Retinal pigment epithelial cell (primary cell): ENCODE data around the gene CTIF.

Source experiments
- DNase-seq: peaks from one replicate; pipeline ENCODE4 v3.0.0-alpha.2; 2010; ENCODE audit warnings: low read depth
- H3K4me3 ChIP-seq: 2 replicates; pipeline ENCODE4 v1.5.1; 2011; ENCODE audit warnings: mild to moderate bottlenecking, low read length, control low read depth, moderate library complexity
- TF ChIP-seq, protein P1 (sequence below): conservative IDR thresholded peaks from 2 replicates; pipeline ENCODE4 v1.5.1; 2011; ENCODE audit warnings: low read depth, low read length, control low read depth, inconsistent platforms

The CTIF gene

DNA sequence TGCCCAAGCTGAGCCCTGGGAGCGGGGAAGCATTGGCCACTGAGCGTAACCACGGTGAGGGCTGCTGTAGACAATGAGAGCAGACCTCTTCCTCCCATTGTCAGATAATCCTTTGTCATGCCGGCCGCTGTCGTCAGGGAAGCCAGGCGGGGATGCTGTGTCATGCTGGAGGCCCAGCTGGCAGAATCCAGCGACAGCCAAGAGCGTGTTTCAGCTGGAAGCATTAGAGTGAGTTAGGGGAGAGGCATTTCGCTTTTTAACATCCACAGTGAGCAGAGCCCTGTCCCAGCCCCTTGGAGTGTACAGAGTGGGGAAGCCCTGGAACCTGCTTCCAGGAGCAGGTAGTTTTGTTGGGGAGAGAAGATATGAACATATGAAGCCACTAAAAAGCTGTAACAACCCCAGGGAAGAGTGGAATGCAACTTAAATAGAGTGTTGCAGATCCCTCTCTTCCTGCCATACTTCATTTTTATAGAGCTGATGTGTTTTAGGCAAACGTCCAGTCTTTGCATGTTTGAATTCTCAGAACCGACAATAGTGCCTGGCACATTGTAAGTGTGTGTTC, 7.0 kb downstream of the CTIF start:
- no peak for DNase-seq
- no peak overlapping the region for H3K4me3 ChIP-seq
- TF ChIP-seq, protein P1, sequence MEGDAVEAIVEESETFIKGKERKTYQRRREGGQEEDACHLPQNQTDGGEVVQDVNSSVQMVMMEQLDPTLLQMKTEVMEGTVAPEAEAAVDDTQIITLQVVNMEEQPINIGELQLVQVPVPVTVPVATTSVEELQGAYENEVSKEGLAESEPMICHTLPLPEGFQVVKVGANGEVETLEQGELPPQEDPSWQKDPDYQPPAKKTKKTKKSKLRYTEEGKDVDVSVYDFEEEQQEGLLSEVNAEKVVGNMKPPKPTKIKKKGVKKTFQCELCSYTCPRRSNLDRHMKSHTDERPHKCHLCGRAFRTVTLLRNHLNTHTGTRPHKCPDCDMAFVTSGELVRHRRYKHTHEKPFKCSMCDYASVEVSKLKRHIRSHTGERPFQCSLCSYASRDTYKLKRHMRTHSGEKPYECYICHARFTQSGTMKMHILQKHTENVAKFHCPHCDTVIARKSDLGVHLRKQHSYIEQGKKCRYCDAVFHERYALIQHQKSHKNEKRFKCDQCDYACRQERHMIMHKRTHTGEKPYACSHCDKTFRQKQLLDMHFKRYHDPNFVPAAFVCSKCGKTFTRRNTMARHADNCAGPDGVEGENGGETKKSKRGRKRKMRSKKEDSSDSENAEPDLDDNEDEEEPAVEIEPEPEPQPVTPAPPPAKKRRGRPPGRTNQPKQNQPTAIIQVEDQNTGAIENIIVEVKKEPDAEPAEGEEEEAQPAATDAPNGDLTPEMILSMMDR, result no peak

DNA sequence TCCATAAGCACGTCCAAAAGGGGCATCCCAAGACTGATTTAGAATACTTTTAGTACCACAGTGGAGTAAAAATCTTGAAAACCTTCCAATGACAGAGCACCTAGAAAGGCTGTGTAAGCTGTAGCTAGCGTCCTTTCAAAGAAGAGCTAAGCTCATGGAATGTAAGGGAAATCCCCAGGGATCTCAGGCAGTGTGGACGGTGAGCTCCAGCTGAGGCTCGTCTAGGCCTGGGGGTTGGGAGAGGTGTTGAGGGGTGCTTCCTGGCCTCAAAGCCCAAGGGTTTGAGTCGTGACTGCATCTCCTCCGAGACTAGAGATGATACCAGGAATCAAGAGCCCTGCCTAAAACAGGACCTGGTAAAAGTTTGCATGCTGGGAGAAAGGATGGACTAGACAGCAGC, 7.6 kb downstream of the CTIF start:
- TF ChIP-seq, protein P1, result no peak
- DNase-seq, result no peak
- no peak overlapping the region for H3K4me3 ChIP-seq

- TF ChIP-seq, protein P1, result no peak
- DNase-seq, result no peak
- H3K4me3 ChIP-seq, result no peak overlapping the region
These were observed 8.7 kb downstream of the CTIF start for GRCh38 chr18:48547531-48547981.

DNA sequence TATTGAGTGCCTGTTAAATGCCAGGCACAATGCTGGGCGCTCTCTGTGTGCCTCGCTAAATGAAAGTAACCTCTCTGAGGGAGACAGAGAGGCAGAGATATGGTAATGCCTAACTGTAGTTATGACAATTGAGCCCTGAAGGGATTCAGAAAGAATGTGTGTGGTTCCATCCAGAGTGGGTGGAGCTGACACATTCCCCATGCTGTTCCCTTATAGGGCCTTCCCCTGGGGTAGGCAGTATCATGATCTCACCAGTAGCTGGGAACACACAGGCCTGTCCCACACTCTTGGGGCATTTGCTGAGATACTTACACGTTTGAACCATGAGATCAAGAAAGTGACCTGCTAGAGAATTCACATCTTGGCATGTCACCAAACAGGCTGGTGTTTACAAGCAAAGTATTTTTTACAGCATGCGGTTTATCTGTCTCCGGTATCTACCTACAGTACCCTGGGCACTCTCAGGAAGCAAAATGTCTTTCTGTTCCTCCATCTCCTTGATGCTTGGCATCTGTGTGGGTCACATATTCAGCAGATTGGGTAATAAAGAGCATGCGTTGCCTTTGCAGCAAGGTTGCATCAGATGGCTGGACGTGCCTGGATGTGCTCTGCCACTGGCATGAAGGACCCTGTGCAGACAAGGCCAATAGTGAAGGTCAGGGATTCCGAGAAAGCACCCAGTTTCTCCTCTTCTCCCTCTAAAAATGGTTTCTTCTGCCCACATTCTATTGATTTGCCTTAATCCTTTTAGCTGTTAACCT, 9.4 kb downstream of the CTIF start:
- peak; percentile 34 for DNase-seq
- H3K4me3 ChIP-seq, result no peak overlapping the region
- TF ChIP-seq, protein P1, result no peak

DNA sequence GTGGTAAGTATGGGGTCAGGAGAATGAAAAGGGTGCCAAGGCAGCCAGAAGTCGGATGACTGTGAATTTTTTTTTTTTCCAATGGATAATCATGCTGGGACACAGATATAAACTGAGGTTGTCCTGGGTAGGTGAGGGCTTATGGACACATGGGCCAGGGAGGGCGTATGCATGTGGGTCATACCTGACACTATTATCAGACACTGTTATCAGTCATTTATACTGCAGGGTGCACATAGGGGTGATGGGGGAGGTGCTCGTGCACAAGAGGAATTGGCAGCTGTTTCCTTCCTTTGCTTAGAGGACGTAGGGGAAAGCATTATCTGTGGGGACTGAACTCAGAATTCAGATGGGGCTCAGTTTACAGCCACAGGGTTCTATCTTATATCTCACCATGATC, 10.1 kb downstream of the CTIF start:
- TF ChIP-seq, protein P1, result no peak
- H3K4me3 ChIP-seq, result no peak overlapping the region
- DNase-seq, result no peak

DNA sequence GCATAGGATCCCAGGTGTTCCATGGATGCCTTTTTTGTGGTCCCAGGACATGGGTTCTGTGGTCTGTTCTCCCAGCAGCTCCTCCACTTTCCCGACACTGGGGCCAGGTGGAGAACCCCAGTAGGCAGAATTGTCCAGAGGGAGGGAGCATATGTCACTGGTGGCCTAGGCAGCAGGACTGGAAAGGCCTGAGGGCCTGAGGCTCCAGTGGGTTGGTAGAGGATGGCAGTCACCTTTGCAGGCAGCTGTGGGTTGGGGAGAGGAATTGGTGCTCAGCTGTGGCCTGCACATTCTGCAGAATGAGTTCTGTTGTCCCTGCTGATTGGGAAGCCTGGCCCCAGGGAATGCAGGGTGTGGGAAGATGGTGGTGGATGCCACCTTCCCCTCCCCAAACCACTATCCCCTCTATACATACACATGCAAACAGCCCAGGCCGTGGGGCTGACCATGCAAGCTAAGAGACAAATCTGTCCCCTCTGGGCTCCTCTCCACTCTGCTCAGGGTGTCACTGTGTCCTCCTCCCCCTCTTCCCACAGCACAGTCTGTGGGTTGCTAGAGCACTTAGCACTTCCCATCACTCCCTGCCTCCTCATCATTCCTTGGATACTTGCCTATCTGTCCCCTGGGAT, 11.4 kb downstream of the CTIF start:
- TF ChIP-seq, protein P1, result no peak
- DNase-seq, result no peak
- no peak overlapping the region for H3K4me3 ChIP-seq
